IMR-90 (cell line): ENCODE measurements around the gene KCNIP3. TPM values are rescaled to one million over a fixed set of nuclear protein-coding genes. Genes with fewer than 3 reads are reported as not detected.

ENCODE experiments used
- ATAC-seq: fragments of 200-7000 bp; cut with Tn5 transposase; 2 replicates; pipeline ENCODE4 v1.9.1; 2020; ENCODE audit warnings: low read depth, mild to moderate bottlenecking, moderate library complexity
- BruUV-seq: library from RNA; stranded (reverse); fragments of 400-500 nt; replicated peaks from 2 replicates; lab custom pipeline; 2021; lab: Mats Ljungman, UMichigan
- CTCF ChIA-PET: fragments of 300-600 bp; formaldehyde crosslinking; extraction: SDS; loops from one replicate; lab custom pipeline; 2021; ENCODE audit warnings: antibody characterized with exemption; lab: Yijun Ruan, JAX
- POLR2A ChIA-PET: fragments of 300-600 bp; sonication (Branson Sonifier 250); formaldehyde crosslinking; loops from one replicate; lab custom pipeline; 2022; ENCODE audit warnings: antibody characterized with exemption; ENCODE audit not compliant: unreplicated experiment; lab: Charles Lee
- DNase-seq: peaks from one replicate; pipeline ENCODE4 v3.0.0; 2013
- H2AFZ ChIP-seq: replicated peaks from 2 replicates; pipeline ENCODE3; 2013; ENCODE audit warnings: low read length, mild to moderate bottlenecking; ENCODE audit not compliant: poor library complexity
- H2AK5ac ChIP-seq: 2 replicates; pipeline ENCODE4 v1.6.1; 2013; ENCODE audit warnings: low read depth, low read length, inconsistent platforms
- H2AK9ac ChIP-seq: replicated peaks from 2 replicates; pipeline ENCODE3; 2013; ENCODE audit warnings: mild to moderate bottlenecking, low read depth, low read length, moderate library complexity; ENCODE audit not compliant: poor library complexity
- H2BK120ac ChIP-seq: 2 replicates; pipeline ENCODE4 v1.6.1; 2013; ENCODE audit warnings: low read depth, low read length, inconsistent platforms
- H2BK15ac ChIP-seq: 3 replicates; pipeline ENCODE4 v1.6.1; 2013; ENCODE audit warnings: low read depth, low read length, inconsistent platforms
- H2BK20ac ChIP-seq: 2 replicates; pipeline ENCODE4 v1.6.1; 2013; ENCODE audit warnings: low read depth, mild to moderate bottlenecking, inconsistent platforms, low read length, moderate library complexity
- H2BK5ac ChIP-seq: 2 replicates; pipeline ENCODE4 v1.6.1; 2013; ENCODE audit warnings: mild to moderate bottlenecking, low read depth, low read length, inconsistent platforms; ENCODE audit not compliant: poor library complexity, severe bottlenecking
- H3K14ac ChIP-seq: replicated peaks from 2 replicates; pipeline ENCODE4 v1.6.1; 2013; ENCODE audit warnings: low read depth, low read length, inconsistent platforms
- H3K18ac ChIP-seq: 2 replicates; pipeline ENCODE4 v1.6.1; 2013; ENCODE audit warnings: low read depth, low read length, control low read depth
- H3K23ac ChIP-seq: 2 replicates; pipeline ENCODE4 v1.6.1; 2013; ENCODE audit warnings: low read depth, low read length, inconsistent platforms
- H3K27ac ChIP-seq: 2 replicates; pipeline ENCODE4 v1.5.1; 2013; ENCODE audit warnings: mild to moderate bottlenecking, control low read depth, low read length; ENCODE audit not compliant: insufficient read depth
- H3K27me3 ChIP-seq: 2 replicates; pipeline ENCODE4 v1.6.1; 2013; ENCODE audit warnings: low read length; ENCODE audit not compliant: control insufficient read depth, insufficient read depth
- H3K36me3 ChIP-seq: 2 replicates; pipeline ENCODE4 v1.6.1; 2013; ENCODE audit warnings: low read length, mixed read lengths; ENCODE audit not compliant: control insufficient read depth, insufficient read depth
- H3K4ac ChIP-seq: 2 replicates; pipeline ENCODE4 v1.6.1; 2013; ENCODE audit warnings: low read depth, low read length, inconsistent platforms
- H3K4me1 ChIP-seq: 2 replicates; pipeline ENCODE4 v1.6.1; 2013; ENCODE audit warnings: low read length, mixed read lengths; ENCODE audit not compliant: control insufficient read depth, insufficient read depth
- H3K4me2 ChIP-seq: 2 replicates; pipeline ENCODE4 v1.6.1; 2013; ENCODE audit warnings: low read depth, mild to moderate bottlenecking, control low read depth, low read length, moderate library complexity
- H3K4me3 ChIP-seq: 2 replicates; pipeline ENCODE4 v1.5.1; 2013; ENCODE audit warnings: low read depth, mild to moderate bottlenecking, control low read depth, low read length, moderate library complexity; ENCODE audit not compliant: insufficient read depth
- H3K56ac ChIP-seq: 2 replicates; pipeline ENCODE4 v1.6.1; 2013; ENCODE audit warnings: low read length, inconsistent platforms; ENCODE audit not compliant: insufficient read depth; ENCODE audit errors: extremely low read depth
- H3K79me1 ChIP-seq, 2 experiments: 2 replicates each; pipeline ENCODE4 v1.6.1; 2013; ENCODE audit warnings: low read length in 2 of 2, inconsistent platforms in 1 of 2, low read depth in 1 of 2
- H3K9ac ChIP-seq: 2 replicates; pipeline ENCODE4 v1.6.1; 2013; ENCODE audit warnings: low read depth, low read length, control low read depth
- H3K9me1 ChIP-seq: 2 replicates; pipeline ENCODE4 v1.6.1; 2013; ENCODE audit warnings: low read length, inconsistent platforms; ENCODE audit not compliant: insufficient read depth
- H3K9me3 ChIP-seq: 2 replicates; pipeline ENCODE4 v1.6.1; 2013; ENCODE audit warnings: low read length; ENCODE audit not compliant: control insufficient read depth, insufficient read depth
- H4K20me1 ChIP-seq: 2 replicates; pipeline ENCODE4 v1.6.1; 2013; ENCODE audit warnings: low read length, inconsistent platforms; ENCODE audit not compliant: insufficient read depth
- H4K5ac ChIP-seq: 2 replicates; pipeline ENCODE4 v1.6.1; 2013; ENCODE audit warnings: mild to moderate bottlenecking, low read depth, low read length, control low read depth
- H4K8ac ChIP-seq, 2 experiments: 2 replicates each; pipeline ENCODE4 v1.6.1; 2013; ENCODE audit warnings: low read depth in 2 of 2, low read length in 2 of 2, control low read depth in 1 of 2, inconsistent platforms in 1 of 2
- H4K91ac ChIP-seq: 2 replicates; pipeline ENCODE4 v1.6.1; 2013; ENCODE audit warnings: low read depth, low read length, inconsistent platforms; ENCODE audit not compliant: insufficient read depth
- BHLHE40 ChIP-seq: fragments of 150-350 bp; IDR thresholded peaks from 2 replicates; pipeline ENCODE4 v1.6.1; 2016; ENCODE audit warnings: mild to moderate bottlenecking, low read depth, low read length
- CEBPB ChIP-seq: IDR thresholded peaks from 2 replicates; pipeline ENCODE4 v1.6.1; 2012; ENCODE audit warnings: low read depth, low read length, improper control_type of control experiment
- CHD1 ChIP-seq: IDR thresholded peaks from 2 replicates; pipeline ENCODE4 v1.6.1; 2012; ENCODE audit warnings: low read depth, low read length, improper control_type of control experiment
- ELK1 ChIP-seq: fragments of 150-350 bp; IDR thresholded peaks from 2 replicates; pipeline ENCODE4 v1.6.1; 2016; ENCODE audit warnings: low read depth, mild to moderate bottlenecking, low read length, moderate library complexity, borderline replicate concordance
- FOS ChIP-seq: fragments of 150-350 bp; IDR thresholded peaks from 2 replicates; pipeline ENCODE4 v1.6.1; 2016; ENCODE audit warnings: low read depth, low read length
- MAFK ChIP-seq: IDR thresholded peaks from 2 replicates; pipeline ENCODE4 v1.6.1; 2012; ENCODE audit warnings: low read depth, low read length, improper control_type of control experiment
- MAZ ChIP-seq: IDR thresholded peaks from 2 replicates; pipeline ENCODE4 v1.6.1; 2012; ENCODE audit warnings: low read depth, mild to moderate bottlenecking, low read length, improper control_type of control experiment, moderate library complexity, borderline replicate concordance
- MXI1 ChIP-seq: IDR thresholded peaks from 2 replicates; pipeline ENCODE4 v1.6.1; 2012; ENCODE audit warnings: low read depth, mild to moderate bottlenecking, low read length, moderate library complexity, borderline replicate concordance
- NFE2L2 ChIP-seq: fragments of 150-350 bp; IDR thresholded peaks from 2 replicates; pipeline ENCODE4 v1.6.1; 2016; ENCODE audit warnings: low read depth, mild to moderate bottlenecking, low read length
- POLR2A ChIP-seq: IDR thresholded peaks from 2 replicates; pipeline ENCODE4 v1.6.1; 2012; ENCODE audit warnings: mild to moderate bottlenecking, low read depth, low read length
- RAD21 ChIP-seq: IDR thresholded peaks from 2 replicates; pipeline ENCODE4 v1.6.1; 2012; ENCODE audit warnings: low read length, improper control_type of control experiment
- RCOR1 ChIP-seq: IDR thresholded peaks from 2 replicates; pipeline ENCODE4 v1.6.1; 2012; ENCODE audit warnings: mild to moderate bottlenecking, low read length, improper control_type of control experiment; ENCODE audit not compliant: insufficient replicate concordance
- RFX5 ChIP-seq: IDR thresholded peaks from 2 replicates; pipeline ENCODE4 v1.8.0; 2012; ENCODE audit warnings: low read depth, mild to moderate bottlenecking, low read length, moderate library complexity
- SMC3 ChIP-seq: fragments of 150-350 bp; IDR thresholded peaks from 2 replicates; pipeline ENCODE4 v1.6.1; 2016; ENCODE audit warnings: low read depth, mild to moderate bottlenecking, antibody characterized with exemption, low read length, moderate library complexity
- WGBS, 2 experiments: methylation state at CpG; one replicate each; pipeline versions ENCODE4 v1.1.5 to v1.1.7; 2013; ENCODE audit warnings: missing lambda C conversion rate in 2 of 2; ENCODE audit not compliant: insufficient read length in 1 of 2; ENCODE audit errors: extremely low coverage in 2 of 2; 5-methylcytosine and 5-hydroxymethylcytosine counted together
- dilution Hi-C: fragments of 300-500 bp; cut with HindIII; formaldehyde crosslinking; loops from one replicate; pipeline ENCODE4 v1.14.3; 2018; ENCODE audit warnings: low sequenced_read_pairs; ENCODE audit not compliant: unreplicated experiment
- in situ Hi-C: fragments of 300-500 bp; cut with MboI; formaldehyde crosslinking; loops from 3 replicates; pipeline ENCODE4 v1.14.3; 2019; ENCODE audit warnings: low sequenced_read_pairs, inconsistent platforms, mixed read lengths
- intact Hi-C: fragments of 100-400 bp; cut with micrococcal nuclease; formaldehyde crosslinking; loops from 2 replicates; pipeline ENCODE4 v1.10.0; 2022
- polyA plus RNA-seq, 3 experiments: library from polyadenylated mRNA; depleted of rRNA; stranded (reverse); fragments of >200 nt; gene quantifications; 2 replicates each; pipeline ENCODE4 v1.2.3, GENCODE V29; 2012; ENCODE audit warnings: low replicate concordance in 1 of 3
- total RNA-seq: library from RNA; depleted of rRNA; stranded (reverse); fragments of >200 nt; gene quantifications from 2 replicates; pipeline ENCODE4 v1.2.3, GENCODE V29; 2012
- TF ChIP-seq, protein P1 (sequence below): fragments of 150-350 bp; IDR thresholded peaks from 2 replicates; pipeline ENCODE4 v1.6.1; 2017; ENCODE audit warnings: mild to moderate bottlenecking, antibody characterized with exemption, low read length, low read depth
- TF ChIP-seq, protein P2 (sequence below): conservative IDR thresholded peaks from 2 replicates; pipeline ENCODE4 v1.5.1; 2012; ENCODE audit warnings: mild to moderate bottlenecking, low read depth, low read length, improper control_type of control experiment

The KCNIP3 gene
- total and polyA plus RNA-seq, 2 of the 4 experiments (the other 2 are of a cell fraction), result 0.72 to 1.4 TPM

DNA sequence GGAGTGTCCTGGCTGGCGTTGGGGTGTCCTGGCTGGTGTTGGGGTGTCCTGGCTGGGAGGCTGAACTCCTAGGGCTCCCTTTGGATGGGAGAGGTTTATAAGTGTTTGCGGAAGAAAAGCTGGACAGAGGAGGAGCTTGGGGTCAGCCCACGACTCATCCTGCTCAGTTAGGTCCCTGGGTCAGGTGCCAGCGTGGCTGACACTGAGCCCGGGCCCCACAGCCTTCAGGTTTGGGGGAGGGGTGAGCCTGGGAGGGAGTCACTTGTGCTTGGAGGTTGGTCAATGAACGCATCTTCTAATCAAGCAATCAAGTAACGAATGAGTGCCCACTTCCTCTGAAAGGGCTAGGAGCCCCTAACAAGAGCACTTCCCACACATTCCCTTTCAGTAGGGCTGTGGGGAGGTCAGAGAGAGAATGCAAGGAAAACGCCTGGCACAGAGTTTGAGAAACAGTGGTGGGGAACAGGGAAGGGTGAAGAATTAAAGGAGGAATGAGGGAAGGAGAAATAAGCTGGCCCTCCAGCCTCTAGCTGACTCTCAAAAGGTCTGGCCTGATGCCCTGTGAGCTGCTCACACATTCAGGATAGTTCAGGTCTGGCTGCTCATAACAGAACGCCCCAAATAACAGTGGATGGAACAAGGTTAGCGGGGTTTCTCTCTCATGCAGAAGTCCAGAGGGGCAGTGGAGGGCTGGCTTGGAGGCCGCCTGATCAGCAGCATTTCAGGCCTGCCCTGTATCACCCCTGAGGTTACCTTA is 670 bp downstream of the KCNIP3 start:
- H3K9me1 ChIP-seq, result no peaks in the 10 kb centered on the region
- H2BK5ac ChIP-seq, result no peak overlapping the region
- TF ChIP-seq, protein P1, sequence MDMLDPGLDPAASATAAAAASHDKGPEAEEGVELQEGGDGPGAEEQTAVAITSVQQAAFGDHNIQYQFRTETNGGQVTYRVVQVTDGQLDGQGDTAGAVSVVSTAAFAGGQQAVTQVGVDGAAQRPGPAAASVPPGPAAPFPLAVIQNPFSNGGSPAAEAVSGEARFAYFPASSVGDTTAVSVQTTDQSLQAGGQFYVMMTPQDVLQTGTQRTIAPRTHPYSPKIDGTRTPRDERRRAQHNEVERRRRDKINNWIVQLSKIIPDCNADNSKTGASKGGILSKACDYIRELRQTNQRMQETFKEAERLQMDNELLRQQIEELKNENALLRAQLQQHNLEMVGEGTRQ, result no peak
- TF ChIP-seq NFE2L2, result no peak
- TF ChIP-seq CHD1, result no peak
- TF ChIP-seq MAZ, result no peak
- no peak for TF ChIP-seq CEBPB
- TF ChIP-seq FOS, result no peak
- TF ChIP-seq, protein P2, sequence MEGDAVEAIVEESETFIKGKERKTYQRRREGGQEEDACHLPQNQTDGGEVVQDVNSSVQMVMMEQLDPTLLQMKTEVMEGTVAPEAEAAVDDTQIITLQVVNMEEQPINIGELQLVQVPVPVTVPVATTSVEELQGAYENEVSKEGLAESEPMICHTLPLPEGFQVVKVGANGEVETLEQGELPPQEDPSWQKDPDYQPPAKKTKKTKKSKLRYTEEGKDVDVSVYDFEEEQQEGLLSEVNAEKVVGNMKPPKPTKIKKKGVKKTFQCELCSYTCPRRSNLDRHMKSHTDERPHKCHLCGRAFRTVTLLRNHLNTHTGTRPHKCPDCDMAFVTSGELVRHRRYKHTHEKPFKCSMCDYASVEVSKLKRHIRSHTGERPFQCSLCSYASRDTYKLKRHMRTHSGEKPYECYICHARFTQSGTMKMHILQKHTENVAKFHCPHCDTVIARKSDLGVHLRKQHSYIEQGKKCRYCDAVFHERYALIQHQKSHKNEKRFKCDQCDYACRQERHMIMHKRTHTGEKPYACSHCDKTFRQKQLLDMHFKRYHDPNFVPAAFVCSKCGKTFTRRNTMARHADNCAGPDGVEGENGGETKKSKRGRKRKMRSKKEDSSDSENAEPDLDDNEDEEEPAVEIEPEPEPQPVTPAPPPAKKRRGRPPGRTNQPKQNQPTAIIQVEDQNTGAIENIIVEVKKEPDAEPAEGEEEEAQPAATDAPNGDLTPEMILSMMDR, result no peak
- TF ChIP-seq RAD21, result no peak
- TF ChIP-seq MXI1, result no peak
- TF ChIP-seq POLR2A, result no peak
- TF ChIP-seq MAFK, result no peak
- no peak for TF ChIP-seq RFX5
- TF ChIP-seq ELK1, result no peak
- TF ChIP-seq RCOR1, result no peak
- TF ChIP-seq BHLHE40, result no peak
- no peak for TF ChIP-seq SMC3
- BruUV-seq, result no TSS peak
- H2BK15ac ChIP-seq, result no peak overlapping the region
- WGBS, 2 experiments, result 80% methylated on average over 1 of the region's 11 CpGs; no CpG with 5 or more reads in 1 of the 2 experiments
- H2AK5ac ChIP-seq, result no peak overlapping the region
- H4K8ac ChIP-seq, result no peak overlapping the region
- H3K14ac ChIP-seq, result no peak overlapping the region
- H3K79me1 ChIP-seq, result no peaks in the 10 kb centered on the region
- H3K4me2 ChIP-seq, result no peak overlapping the region
- peaks cover 28% of the 10 kb centered on the region; the same call in 1 of the 2 replicates for H3K27me3 ChIP-seq
- no peak overlapping the region for H2BK20ac ChIP-seq
- no peaks in the 10 kb centered on the region for H3K36me3 ChIP-seq
- H3K56ac ChIP-seq, result no peak overlapping the region
- intact Hi-C loops, result no loop called here
- no peak overlapping the region for H2BK120ac ChIP-seq
- in situ Hi-C loops, result no loop called here
- H2AFZ ChIP-seq, result no peak overlapping the region
- H3K9me3 ChIP-seq, result no peaks in the 10 kb centered on the region
- ChIA-PET CTCF (no interaction called here), POLR2A (no interaction called here)
- no peak overlapping the region for H4K5ac ChIP-seq
- DNase-seq, result no peak
- ATAC-seq, result no peak
- H4K20me1 ChIP-seq, result no peaks in the 10 kb centered on the region
- no peaks in the 10 kb centered on the region; the same call in 1 of the 2 replicates for H3K4me1 ChIP-seq
- H2AK9ac ChIP-seq, result no peak overlapping the region
- dilution Hi-C loops, result no loop called here
- H4K91ac ChIP-seq, result no peak overlapping the region
- H3K9ac ChIP-seq, result no peak overlapping the region
- H3K23ac ChIP-seq, result no peak overlapping the region
- no peak overlapping the region for H3K27ac ChIP-seq
- no peak overlapping the region for H3K4ac ChIP-seq
- H3K4me3 ChIP-seq, result no peak overlapping the region
- H3K18ac ChIP-seq, result no peak overlapping the region
